K562 treated with DMSO at 1 percent for 24 hours (cell line): ENCODE results near the gene SHROOM4. TPM values are rescaled to one million over a fixed set of nuclear protein-coding genes. Genes with fewer than 3 reads are reported as not detected.

Source experiments
- total RNA-seq: library from RNA; unstranded; fragments of 300-600 nt; gene quantifications from 2 replicates; pipeline ENCODE4 v1.2.3, GENCODE V29; 2022; ENCODE audit warnings: low read depth; ENCODE audit not compliant: insufficient read depth

The SHROOM4 gene
- not detected in 2 replicates for total RNA-seq

GRCh38 chrX:50813843-50814661, at the start of gene SHROOM4:
TSS of gene SHROOM4 (minus strand) at chrX:50814194. CDS start at chrX:50814018, 176 bp downstream.

Other genes with a start within 250 kb of the SHROOM4 start
- not detected in 2 replicates for gene BMP15, start 96.5 kb upstream of the SHROOM4 start, total RNA-seq